ENCODE data around the gene PARD6B. TPM values are rescaled to one million over a fixed set of nuclear protein-coding genes. Genes with fewer than 3 reads are reported as not detected.

PARD6B gene
- total RNA-seq, 1 donor from 2014 or later = 13.1 TPM

- Histone ChIP-seq H3K9ac (ENCODE audit: low read length) (peak within 1 kb of the TSS; percentile 87), H4K20me1 (ENCODE audit: insufficient read depth, low read length) (no peaks in the 10 kb centered on the region), H2AFZ (ENCODE audit: low read depth, low read length) (peak within 1 kb of the TSS; percentile 93), H3K9me3 (ENCODE audit: insufficient read depth, low read depth, low read length) (no peaks in the 10 kb centered on the region), H3K4me2 (ENCODE audit: low read length) (peak within 1 kb of the TSS; percentile 98), H3K27ac (ENCODE audit: low read depth, low read length) (peak within 1 kb of the TSS; percentile 33), H3K4me3 (ENCODE audit: insufficient read depth, low read depth, low read length) (peak within 1 kb of the TSS; percentile 86), H3K4me1 (ENCODE audit: insufficient read depth, low read length) (peaks cover 22% of the 10 kb centered on the region), H3K27me3 (ENCODE audit: insufficient read depth, low read length) (no peaks in the 10 kb centered on the region), H3K36me3 (ENCODE audit: insufficient read depth, low read length) (no peaks in the 10 kb centered on the region), H3K79me2 (ENCODE audit: insufficient read depth, low read length) (peaks cover 3% of the 10 kb centered on the region)
- no peaks in the 10 kb centered on the region for H3K36me3 Mint-ChIP-seq (ENCODE audit: low read depth, unreplicated experiment)
- no peak within 1 kb of the TSS for H3K27ac Mint-ChIP-seq (ENCODE audit: unreplicated experiment)
- FAIRE-seq (no peak), DNase-seq (ENCODE audit: low read depth) (peak; percentile 45)
- TF ChIP-seq, protein P1, sequence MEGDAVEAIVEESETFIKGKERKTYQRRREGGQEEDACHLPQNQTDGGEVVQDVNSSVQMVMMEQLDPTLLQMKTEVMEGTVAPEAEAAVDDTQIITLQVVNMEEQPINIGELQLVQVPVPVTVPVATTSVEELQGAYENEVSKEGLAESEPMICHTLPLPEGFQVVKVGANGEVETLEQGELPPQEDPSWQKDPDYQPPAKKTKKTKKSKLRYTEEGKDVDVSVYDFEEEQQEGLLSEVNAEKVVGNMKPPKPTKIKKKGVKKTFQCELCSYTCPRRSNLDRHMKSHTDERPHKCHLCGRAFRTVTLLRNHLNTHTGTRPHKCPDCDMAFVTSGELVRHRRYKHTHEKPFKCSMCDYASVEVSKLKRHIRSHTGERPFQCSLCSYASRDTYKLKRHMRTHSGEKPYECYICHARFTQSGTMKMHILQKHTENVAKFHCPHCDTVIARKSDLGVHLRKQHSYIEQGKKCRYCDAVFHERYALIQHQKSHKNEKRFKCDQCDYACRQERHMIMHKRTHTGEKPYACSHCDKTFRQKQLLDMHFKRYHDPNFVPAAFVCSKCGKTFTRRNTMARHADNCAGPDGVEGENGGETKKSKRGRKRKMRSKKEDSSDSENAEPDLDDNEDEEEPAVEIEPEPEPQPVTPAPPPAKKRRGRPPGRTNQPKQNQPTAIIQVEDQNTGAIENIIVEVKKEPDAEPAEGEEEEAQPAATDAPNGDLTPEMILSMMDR (IDR thresholded peaks at IDR 0.05; ENCODE audit: insufficient read depth, low read depth, low read length) = peak; percentile 72
- TF ChIP-seq EZH2 (IDR thresholded peaks at IDR 0.05; ENCODE audit: insufficient read depth, low read length) = no peak
- peak within 1 kb of the TSS; percentile 89 for H3K4me3 Mint-ChIP-seq (ENCODE audit: unreplicated experiment)
- H3K9me3 Mint-ChIP-seq (ENCODE audit: unreplicated experiment) = no peaks in the 10 kb centered on the region
- H3K27me3 Mint-ChIP-seq (ENCODE audit: low read depth, unreplicated experiment) = no peaks in the 10 kb centered on the region
- H3K4me1 Mint-ChIP-seq (ENCODE audit: low read depth, unreplicated experiment) = no peaks in the 10 kb centered on the region
These were observed 63.7 kb downstream of the PARD6B start, which contains the start of gene BCAS4 for GRCh38 chr20:50794846-50795634. TSS of gene BCAS4 (plus strand) at chr20:50795061. CDS start at chr20:50795084, 23 bp downstream.

DNA sequence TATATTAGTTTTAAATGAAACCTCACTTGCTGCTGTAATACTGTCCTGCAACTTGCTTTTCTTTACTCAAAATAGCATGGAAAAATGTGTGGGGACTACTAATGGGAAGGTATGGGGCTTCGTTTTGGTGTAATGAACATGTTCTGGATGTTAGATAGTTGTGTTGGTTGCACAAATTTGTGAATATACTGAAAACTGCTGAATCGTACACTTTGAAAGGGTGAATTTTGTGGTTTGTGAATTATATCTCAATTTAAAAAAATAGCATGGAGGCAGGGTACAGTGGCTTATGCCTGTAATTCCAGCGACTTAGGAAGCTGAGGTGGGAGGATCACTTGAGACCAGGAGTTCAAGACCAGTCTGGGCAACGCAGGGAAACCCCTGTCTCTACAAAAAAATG, 65.8 kb downstream of the PARD6B start:
- Histone ChIP-seq H3K36me3 (ENCODE audit: insufficient read depth, low read length) (no peaks in the 10 kb centered on the region), H3K4me3 (ENCODE audit: insufficient read depth, low read depth, low read length) (no peak overlapping the region), H2AFZ (ENCODE audit: low read depth, low read length) (no peak overlapping the region), H3K9me3 (ENCODE audit: insufficient read depth, low read depth, low read length) (no peaks in the 10 kb centered on the region), H3K4me2 (ENCODE audit: low read length) (no peak overlapping the region), H4K20me1 (ENCODE audit: insufficient read depth, low read length) (no peaks in the 10 kb centered on the region), H3K4me1 (ENCODE audit: insufficient read depth, low read length) (peaks cover 13% of the 10 kb centered on the region), H3K27ac (ENCODE audit: low read depth, low read length) (no peak overlapping the region), H3K79me2 (ENCODE audit: insufficient read depth, low read length) (peaks cover 3% of the 10 kb centered on the region), H3K9ac (ENCODE audit: low read length) (no peak overlapping the region), H3K27me3 (ENCODE audit: insufficient read depth, low read length) (no peaks in the 10 kb centered on the region)
- no peak for DNase-seq (ENCODE audit: low read depth)
- no peak for FAIRE-seq
- Mint-ChIP-seq H3K36me3 (ENCODE audit: low read depth, unreplicated experiment) (no peaks in the 10 kb centered on the region), H3K27me3 (ENCODE audit: low read depth, unreplicated experiment) (peaks cover 2% of the 10 kb centered on the region), H3K27ac (ENCODE audit: unreplicated experiment) (no peak overlapping the region), H3K9me3 (ENCODE audit: unreplicated experiment) (no peaks in the 10 kb centered on the region), H3K4me3 (ENCODE audit: unreplicated experiment) (no peak overlapping the region), H3K4me1 (ENCODE audit: low read depth, unreplicated experiment) (no peaks in the 10 kb centered on the region)
- no peak for TF ChIP-seq EZH2 (IDR thresholded peaks at IDR 0.05; ENCODE audit: insufficient read depth, low read length)
- TF ChIP-seq, protein P1 (IDR thresholded peaks at IDR 0.05; ENCODE audit: insufficient read depth, low read depth, low read length) = no peak

DNA sequence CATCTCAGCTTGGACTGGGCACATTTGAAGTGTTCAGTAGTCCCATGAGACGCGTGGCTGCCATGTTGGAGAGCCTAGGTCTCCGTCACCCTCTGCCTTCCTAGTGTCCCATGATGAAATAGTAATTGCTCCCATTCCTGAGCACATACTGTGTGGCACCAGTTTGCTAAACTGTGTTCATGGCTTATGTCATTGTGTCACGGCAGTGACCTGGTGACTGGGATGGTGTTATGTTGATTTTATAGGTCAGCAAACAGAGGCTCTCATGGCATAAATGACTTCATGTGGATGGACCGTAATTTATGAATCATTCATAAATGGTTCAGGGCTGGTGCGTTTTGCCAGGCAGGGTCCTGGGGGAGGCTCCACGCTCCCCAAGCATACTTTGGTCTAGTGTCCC, 67.3 kb downstream of the PARD6B start:
- Mint-ChIP-seq H3K36me3 (ENCODE audit: low read depth, unreplicated experiment) (no peaks in the 10 kb centered on the region), H3K4me3 (ENCODE audit: unreplicated experiment) (no peak overlapping the region), H3K9me3 (ENCODE audit: unreplicated experiment) (no peaks in the 10 kb centered on the region), H3K27me3 (ENCODE audit: low read depth, unreplicated experiment) (peaks cover 2% of the 10 kb centered on the region), H3K27ac (ENCODE audit: unreplicated experiment) (no peak overlapping the region), H3K4me1 (ENCODE audit: low read depth, unreplicated experiment) (no peaks in the 10 kb centered on the region)
- H3K4me2 ChIP-seq (ENCODE audit: low read length) = no peak overlapping the region
- no peaks in the 10 kb centered on the region for H3K9me3 ChIP-seq (ENCODE audit: insufficient read depth, low read depth, low read length)
- no peak for DNase-seq (ENCODE audit: low read depth)
- H3K27ac ChIP-seq (ENCODE audit: low read depth, low read length) = no peak overlapping the region
- H2AFZ ChIP-seq (ENCODE audit: low read depth, low read length) = no peak overlapping the region
- TF ChIP-seq EZH2 (IDR thresholded peaks at IDR 0.05; ENCODE audit: insufficient read depth, low read length) = no peak
- TF ChIP-seq, protein P1 (IDR thresholded peaks at IDR 0.05; ENCODE audit: insufficient read depth, low read depth, low read length) = no peak
- H3K36me3 ChIP-seq (ENCODE audit: insufficient read depth, low read length) = no peaks in the 10 kb centered on the region
- peaks cover 3% of the 10 kb centered on the region for H3K79me2 ChIP-seq (ENCODE audit: insufficient read depth, low read length)
- no peaks in the 10 kb centered on the region for H4K20me1 ChIP-seq (ENCODE audit: insufficient read depth, low read length)
- H3K4me3 ChIP-seq (ENCODE audit: insufficient read depth, low read depth, low read length) = no peak overlapping the region
- H3K9ac ChIP-seq (ENCODE audit: low read length) = no peak overlapping the region
- no peaks in the 10 kb centered on the region for H3K27me3 ChIP-seq (ENCODE audit: insufficient read depth, low read length)
- no peak for FAIRE-seq
- H3K4me1 ChIP-seq (ENCODE audit: insufficient read depth, low read length) = peaks cover 13% of the 10 kb centered on the region

Data from astrocyte (in vitro differentiated cells and primary cell).